Psoas muscle (tissue), 8 donors: Measurements from ENCODE around the gene USP9Y. TPM values are rescaled to one million over a fixed set of nuclear protein-coding genes. Genes with fewer than 3 reads are reported as not detected.

Experiments used
- ATAC-seq, 4 donors: fragments of 200-7000 bp; cut with Tn5 transposase; one replicate each; pipeline ENCODE4 v1.9.1; 2020; ENCODE audit warnings: moderate library complexity in 3 of 4, mild to moderate bottlenecking in 2 of 4
- DNase-seq, 2 donors: peaks; one replicate each; pipeline ENCODE4 v3.0.0-alpha.2; 2020
- H3K27ac ChIP-seq: fragments of 200-600 bp; one replicate; pipeline ENCODE4 v1.8.0; 2022
- H3K27me3 ChIP-seq, 3 donors: fragments of 200-600 bp in 1 of 3; one replicate each; pipeline versions ENCODE4 v1.6.1 to v1.8.0; 2013 to 2022; ENCODE audit warnings: low read length in 2 of 3, mild to moderate bottlenecking in 2 of 3, moderate library complexity in 1 of 3; ENCODE audit not compliant: insufficient read depth in 3 of 3
- H3K36me3 ChIP-seq, 2 donors: fragments of 200-600 bp in 1 of 2; one replicate each; pipeline versions ENCODE4 v1.6.1 to v1.8.0; 2013 to 2022; ENCODE audit warnings: low read depth in 1 of 2, mild to moderate bottlenecking in 1 of 2, moderate library complexity in 1 of 2; ENCODE audit not compliant: insufficient read depth in 1 of 2
- H3K4me1 ChIP-seq: fragments of 200-600 bp; one replicate; pipeline ENCODE4 v1.8.0; 2022
- H3K4me3 ChIP-seq: fragments of 200-600 bp; one replicate; pipeline ENCODE4 v1.8.0; 2022; ENCODE audit warnings: mild to moderate bottlenecking
- H3K9me3 ChIP-seq: fragments of 200-600 bp; one replicate; pipeline ENCODE4 v1.8.0; 2022
- WGBS, 3 donors: extraction: QIAGEN DNeasy Blood & Tissue Kit; methylation state at CpG; one replicate each; pipeline versions ENCODE4 v1.1.6 to v1.1.7; 2013; 5-methylcytosine and 5-hydroxymethylcytosine counted together
- intact Hi-C, 2 donors: fragments of 100-400 bp; cut with DNase I; formaldehyde crosslinking; loops; one replicate each; pipeline versions ENCODE4 v1.11.0 to v1.14.2; 2022
- polyA plus RNA-seq, 3 donors: library from polyadenylated mRNA; stranded (reverse); fragments of 200-250 nt; gene quantifications; one replicate each; pipeline ENCODE4 v1.2.3, GENCODE V29; 2013
- total RNA-seq, 4 donors: library from RNA; stranded (reverse); fragmentation: NEBNext Ultra II Directional in 2 of 4; extraction: Animal tissue kit (Norgen Biotek cat#: 25700) in 2 of 4; gene quantifications; one replicate each; pipeline versions ENCODE4 v1.2.1 to v1.2.4, GENCODE V29; 2021 to 2023
- TF ChIP-seq, protein P1 (sequence below): fragments of 200-600 bp; IDR thresholded peaks from one replicate; pipeline ENCODE4 v1.8.0; 2022; ENCODE audit warnings: antibody characterized with exemption
- donor health status: healthy with polysubstance abuse.
- donor health status: DM: no; HTN: no; CAD: no; lungs with moderate emphysema.
- donor health status: Bipolar disorder and iron deficiency.
- donor health status: healthy.
- donor health status: DM: yes; HTN: yes; CAD: no.
- donor health status: DM: no; HTN: no; CAD: no.
- donor health status: DM: no; HTN: no; CAD: no.
- donor health status: DM: yes; HTN: yes; CAD: no.

USP9Y gene
- total and polyA plus RNA-seq, 7 donors: 3.2 to 5.5 TPM; not detected in 5

DNA sequence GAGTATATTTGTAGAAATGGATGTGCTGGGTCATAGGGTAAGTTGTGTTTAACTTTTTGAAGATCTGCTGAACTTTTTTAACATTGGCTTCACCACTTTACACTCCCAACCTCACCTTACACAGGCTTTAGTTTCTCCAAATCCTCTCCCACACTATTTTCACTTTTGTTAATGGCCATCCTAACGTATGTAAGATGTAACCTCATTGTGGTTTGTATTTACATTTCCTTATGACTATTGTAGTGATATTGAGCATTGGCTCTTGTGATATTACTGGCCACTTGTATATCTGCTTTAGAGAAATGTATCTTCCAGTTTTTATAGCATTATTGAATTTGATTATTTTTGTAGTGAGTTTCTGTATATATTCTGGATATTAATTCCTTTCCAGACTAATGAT, 93.0 kb downstream of the USP9Y start:
- Histone ChIP-seq H3K27me3 (no peaks in the 10 kb centered on the region), H3K9me3 (no peaks in the 10 kb centered on the region), H3K27ac (no peak overlapping the region), H3K4me3 (no peak overlapping the region), H3K36me3 (peaks cover 0 to 2% of the 10 kb centered on the region in 2 donors), H3K4me1 (no peaks in the 10 kb centered on the region)
- TF ChIP-seq, protein P1, sequence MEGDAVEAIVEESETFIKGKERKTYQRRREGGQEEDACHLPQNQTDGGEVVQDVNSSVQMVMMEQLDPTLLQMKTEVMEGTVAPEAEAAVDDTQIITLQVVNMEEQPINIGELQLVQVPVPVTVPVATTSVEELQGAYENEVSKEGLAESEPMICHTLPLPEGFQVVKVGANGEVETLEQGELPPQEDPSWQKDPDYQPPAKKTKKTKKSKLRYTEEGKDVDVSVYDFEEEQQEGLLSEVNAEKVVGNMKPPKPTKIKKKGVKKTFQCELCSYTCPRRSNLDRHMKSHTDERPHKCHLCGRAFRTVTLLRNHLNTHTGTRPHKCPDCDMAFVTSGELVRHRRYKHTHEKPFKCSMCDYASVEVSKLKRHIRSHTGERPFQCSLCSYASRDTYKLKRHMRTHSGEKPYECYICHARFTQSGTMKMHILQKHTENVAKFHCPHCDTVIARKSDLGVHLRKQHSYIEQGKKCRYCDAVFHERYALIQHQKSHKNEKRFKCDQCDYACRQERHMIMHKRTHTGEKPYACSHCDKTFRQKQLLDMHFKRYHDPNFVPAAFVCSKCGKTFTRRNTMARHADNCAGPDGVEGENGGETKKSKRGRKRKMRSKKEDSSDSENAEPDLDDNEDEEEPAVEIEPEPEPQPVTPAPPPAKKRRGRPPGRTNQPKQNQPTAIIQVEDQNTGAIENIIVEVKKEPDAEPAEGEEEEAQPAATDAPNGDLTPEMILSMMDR: no peak
- ATAC-seq (no peak), DNase-seq (no peak)
- 87 to 92% methylated on average over 1 of the region's 1 CpG; no CpG with 5 or more reads in 1 of the 3 donors for WGBS, 3 donors
- intact Hi-C loops: no loop called here

DNA sequence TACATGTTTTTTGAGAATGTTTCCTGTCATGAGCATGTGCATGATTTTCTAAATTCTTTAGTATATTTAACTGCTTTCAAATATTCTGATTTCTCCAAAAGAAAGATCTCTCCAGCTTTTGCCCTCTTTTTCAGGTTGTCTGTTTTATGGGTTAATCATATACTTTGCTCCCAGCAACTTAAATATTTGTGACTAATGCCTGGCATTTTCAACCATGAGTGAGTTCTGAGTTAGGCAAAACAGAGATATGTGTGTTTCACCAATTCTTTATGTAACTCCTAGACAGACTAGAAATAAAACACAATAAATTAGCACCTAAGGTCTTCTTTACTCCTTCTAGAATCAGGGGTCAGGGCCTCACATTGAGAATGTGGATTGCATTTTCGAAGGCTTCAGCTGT, 107.0 kb downstream of the USP9Y start:
- H3K9me3 ChIP-seq: no peaks in the 10 kb centered on the region
- 96 to 100% methylated on average over 1 of the region's 1 CpG; no CpG with 5 or more reads in 1 of the 3 donors for WGBS, 3 donors
- no peak overlapping the region for H3K4me3 ChIP-seq
- DNase-seq (no peak), ATAC-seq (no peak)
- H3K4me1 ChIP-seq: no peaks in the 10 kb centered on the region
- no peaks in the 10 kb centered on the region for H3K36me3 ChIP-seq
- intact Hi-C loops: no loop called here
- no peaks in the 10 kb centered on the region for H3K27me3 ChIP-seq
- no peak overlapping the region for H3K27ac ChIP-seq
- TF ChIP-seq, protein P1: no peak

DNA sequence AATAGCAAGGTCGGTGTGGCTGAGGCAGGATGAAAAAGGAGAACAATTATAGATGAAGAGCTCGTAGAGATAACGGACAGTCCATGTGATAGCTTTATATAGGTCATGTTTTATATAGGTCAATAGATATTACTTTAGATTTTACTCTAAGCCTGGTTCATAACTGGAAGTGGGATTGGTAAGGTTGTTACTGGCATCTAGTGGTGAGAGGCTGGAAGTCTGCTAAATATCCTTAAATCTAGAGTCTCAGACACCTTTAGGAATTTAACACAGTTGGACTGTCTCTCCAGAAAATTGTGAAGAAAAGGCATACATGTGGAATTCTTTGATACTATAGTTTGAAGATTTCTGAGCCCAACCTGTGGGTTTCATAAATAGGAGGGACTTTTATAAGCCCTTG, 108.0 kb downstream of the USP9Y start:
- no peaks in the 10 kb centered on the region for H3K36me3 ChIP-seq
- DNase-seq (no peak), ATAC-seq (no peak)
- H3K4me1 ChIP-seq: no peaks in the 10 kb centered on the region
- intact Hi-C loops: no loop called here
- H3K27me3 ChIP-seq: no peaks in the 10 kb centered on the region
- TF ChIP-seq, protein P1: no peak
- no peak overlapping the region for H3K27ac ChIP-seq
- WGBS, 3 donors: 61 to 66% methylated on average over 3 of the region's 3 CpGs; no CpG with 5 or more reads in 1 of the 3 donors
- no peak overlapping the region for H3K4me3 ChIP-seq
- H3K9me3 ChIP-seq: no peaks in the 10 kb centered on the region

DNA sequence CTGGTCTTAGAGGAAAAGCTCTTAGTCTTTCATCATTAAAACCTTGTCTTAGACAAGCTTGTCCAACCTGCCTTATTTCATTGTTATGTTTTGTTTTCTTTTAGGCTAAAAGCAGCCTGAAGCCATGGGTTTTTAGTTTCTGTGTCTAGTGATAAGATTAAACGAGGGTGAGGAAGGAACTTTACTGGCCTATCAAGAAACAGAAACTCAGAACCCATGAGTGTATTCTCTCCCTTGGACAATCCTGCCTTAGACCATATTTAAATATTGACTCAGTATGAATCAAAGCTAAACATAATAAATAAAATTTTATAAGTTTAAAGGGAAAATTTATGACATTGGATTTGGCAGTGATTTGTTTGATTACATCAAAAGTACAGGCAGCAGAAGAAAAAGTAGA, 122.4 kb downstream of the USP9Y start:
- 73 to 86% methylated on average over 1 of the region's 1 CpG; no CpG with 5 or more reads in 1 of the 3 donors for WGBS, 3 donors
- Histone ChIP-seq H3K4me1 (no peaks in the 10 kb centered on the region), H3K9me3 (no peaks in the 10 kb centered on the region), H3K4me3 (no peak overlapping the region), H3K27ac (no peak overlapping the region), H3K36me3 (no peaks in the 10 kb centered on the region), H3K27me3 (no peaks in the 10 kb centered on the region)
- DNase-seq (no peak), ATAC-seq (no peak)
- intact Hi-C loops: no loop called here
- TF ChIP-seq, protein P1: no peak

DNA sequence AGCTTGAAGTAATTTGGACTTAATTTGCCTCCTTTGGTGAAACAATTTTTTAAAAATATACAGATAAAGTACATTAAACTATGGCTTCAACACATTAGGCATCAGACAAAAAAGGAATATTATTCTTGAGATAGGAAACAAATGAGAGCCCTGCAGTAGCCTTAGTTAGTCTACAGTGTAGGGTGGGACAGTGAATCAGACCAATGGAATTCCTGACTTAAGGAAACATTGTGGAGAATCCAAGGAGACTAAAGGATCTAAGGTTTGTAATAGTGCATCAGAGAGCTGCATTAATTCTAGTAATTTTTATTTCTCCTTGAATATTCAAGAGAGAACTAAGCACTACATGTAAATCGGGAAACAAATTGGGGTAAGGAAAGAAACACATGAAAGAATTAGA, 125.8 kb downstream of the USP9Y start:
- Histone ChIP-seq H3K4me1 (no peaks in the 10 kb centered on the region), H3K27me3 (no peaks in the 10 kb centered on the region), H3K4me3 (no peak overlapping the region), H3K27ac (no peak overlapping the region), H3K36me3 (no peaks in the 10 kb centered on the region), H3K9me3 (no peaks in the 10 kb centered on the region)
- no peak for DNase-seq
- TF ChIP-seq, protein P1: no peak
- no peak for ATAC-seq
- 94 to 100% methylated on average over 1 of the region's 1 CpG; no CpG with 5 or more reads in 1 of the 3 donors for WGBS, 3 donors
- intact Hi-C loops: no loop called here
